ENCODE measurements around the gene IGF1R.

DNA sequence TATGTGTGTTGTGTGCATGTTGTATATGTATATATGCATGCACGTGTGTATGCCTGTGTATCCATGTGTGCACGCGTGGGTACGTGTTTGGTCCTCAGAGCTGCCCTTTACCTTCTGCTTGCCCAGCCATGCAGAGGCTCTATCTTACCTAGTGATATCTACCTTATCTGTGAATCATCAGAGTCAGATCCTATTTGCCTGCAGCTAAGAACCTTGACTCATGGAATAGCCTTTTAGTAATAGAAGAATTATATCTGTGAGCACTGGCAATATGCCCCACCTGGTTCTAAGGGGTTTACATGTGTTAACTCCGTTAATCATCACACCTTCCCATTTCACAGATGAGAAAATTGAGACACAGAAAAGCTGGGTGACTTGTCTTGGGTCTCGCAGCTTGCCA, 348.3 kb downstream of the IGF1R start:
- TF ChIP-seq, protein P1, sequence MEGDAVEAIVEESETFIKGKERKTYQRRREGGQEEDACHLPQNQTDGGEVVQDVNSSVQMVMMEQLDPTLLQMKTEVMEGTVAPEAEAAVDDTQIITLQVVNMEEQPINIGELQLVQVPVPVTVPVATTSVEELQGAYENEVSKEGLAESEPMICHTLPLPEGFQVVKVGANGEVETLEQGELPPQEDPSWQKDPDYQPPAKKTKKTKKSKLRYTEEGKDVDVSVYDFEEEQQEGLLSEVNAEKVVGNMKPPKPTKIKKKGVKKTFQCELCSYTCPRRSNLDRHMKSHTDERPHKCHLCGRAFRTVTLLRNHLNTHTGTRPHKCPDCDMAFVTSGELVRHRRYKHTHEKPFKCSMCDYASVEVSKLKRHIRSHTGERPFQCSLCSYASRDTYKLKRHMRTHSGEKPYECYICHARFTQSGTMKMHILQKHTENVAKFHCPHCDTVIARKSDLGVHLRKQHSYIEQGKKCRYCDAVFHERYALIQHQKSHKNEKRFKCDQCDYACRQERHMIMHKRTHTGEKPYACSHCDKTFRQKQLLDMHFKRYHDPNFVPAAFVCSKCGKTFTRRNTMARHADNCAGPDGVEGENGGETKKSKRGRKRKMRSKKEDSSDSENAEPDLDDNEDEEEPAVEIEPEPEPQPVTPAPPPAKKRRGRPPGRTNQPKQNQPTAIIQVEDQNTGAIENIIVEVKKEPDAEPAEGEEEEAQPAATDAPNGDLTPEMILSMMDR (IDR thresholded peaks at IDR 0.05 in 2 of 3, conservative IDR thresholded peaks at IDR 0.05 in 1 of 3; ENCODE audit: borderline replicate concordance in 1 of 3, insufficient read depth in 1 of 3, low read depth in 2 of 3, low read length in 2 of 3) = no peak
- TF ChIP-seq POLR2A (IDR thresholded peaks at IDR 0.05; ENCODE audit: borderline replicate concordance, extremely low read depth, insufficient read depth, insufficient read length) = no peak
- TF ChIP-seq JUND (IDR thresholded peaks at IDR 0.05) = no peak
- TF ChIP-seq, protein P2, sequence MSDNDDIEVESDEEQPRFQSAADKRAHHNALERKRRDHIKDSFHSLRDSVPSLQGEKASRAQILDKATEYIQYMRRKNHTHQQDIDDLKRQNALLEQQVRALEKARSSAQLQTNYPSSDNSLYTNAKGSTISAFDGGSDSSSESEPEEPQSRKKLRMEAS (IDR thresholded peaks at IDR 0.05) = no peak
- TF ChIP-seq EZH2 (IDR thresholded peaks at IDR 0.05) = no peak
- TF ChIP-seq CEBPB (IDR thresholded peaks at IDR 0.05; ENCODE audit: low read depth) = no peak
